Stimulated activated CD4-positive, alpha-beta T cell treated with anti-CD3 and anti-CD28 coated beads, Interleukin-12 subunit alpha, Interleukin-12 subunit beta, amount 100 ng/mL, for 48 hours (primary cell): ENCODE results near the gene BARX1.
"Not testable (repeated sequence)": the region's sequence is repeated elsewhere in the genome, so short reads cannot be mapped to it uniquely, and the experiment has no call there.

Experiments used
- DNase-seq, 3 donors: peaks; one replicate each; pipeline ENCODE4 v3.0.0-alpha.2; 2020; ENCODE audit warnings: low read depth in 2 of 3, low spot score in 1 of 3

The BARX1 gene

GRCh38 chr9:93955111-93955980, at the start of gene BARX1:
Gene BARX1 (minus strand): TSS chr9:93955355. CDS start chr9:93955146, 209 bp downstream.
- DNase-seq, result peak in 1 of 3 donors; percentile 31

GRCh38 chr9:94002316-94003140, 47.4 kb upstream of the BARX1 start:
- DNase-seq, result peak in 1 of 3 donors; percentile 15

GRCh38 chr9:93996863-93997262, 41.7 kb upstream of the BARX1 start:
- no peak for DNase-seq

- DNase-seq, result no peak
These were observed 41.2 kb upstream of the BARX1 start for GRCh38 chr9:93996367-93996766.

- no peak for DNase-seq
These were observed 39.4 kb upstream of the BARX1 start for GRCh38 chr9:93994545-93994944.

GRCh38 chr9:93994132-93994531, 39.0 kb upstream of the BARX1 start:
- no peak for DNase-seq

GRCh38 chr9:93992830-93993229, 37.7 kb upstream of the BARX1 start:
- no peak for DNase-seq

- no peak for DNase-seq
These were observed 35.3 kb upstream of the BARX1 start for GRCh38 chr9:93990448-93990847.

GRCh38 chr9:93988056-93988455, 32.9 kb upstream of the BARX1 start:
- no peak for DNase-seq

- DNase-seq, result no peak
These were observed 29.7 kb upstream of the BARX1 start for GRCh38 chr9:93984860-93985259.

GRCh38 chr9:93983875-93984274, 28.7 kb upstream of the BARX1 start:
- no peak for DNase-seq

- no peak for DNase-seq
These were observed 24.6 kb upstream of the BARX1 start for GRCh38 chr9:93979721-93980120.

GRCh38 chr9:93978551-93978950, 23.4 kb upstream of the BARX1 start:
- DNase-seq, result no peak

GRCh38 chr9:93976973-93977372, 21.8 kb upstream of the BARX1 start:
- DNase-seq, result no peak

GRCh38 chr9:93976081-93976480, 20.9 kb upstream of the BARX1 start:
- DNase-seq, result no peak

- no peak for DNase-seq
These were observed 20.1 kb upstream of the BARX1 start for GRCh38 chr9:93975262-93975661.

GRCh38 chr9:93974151-93974550, 19.0 kb upstream of the BARX1 start:
- DNase-seq, result no peak

- not testable (repeated sequence) for DNase-seq
These were observed 17.5 kb upstream of the BARX1 start for GRCh38 chr9:93972655-93973054.

GRCh38 chr9:93969328-93969661, 14.1 kb upstream of the BARX1 start:
- no peak for DNase-seq

- no peak for DNase-seq
These were observed 13.5 kb upstream of the BARX1 start for GRCh38 chr9:93968451-93969327.
